VCaP (cell line): ENCODE data around the gene CEP152.

Experiments
- H3K27ac ChIP-seq: fragments of 450-650 bp; 2 replicates; pipeline ENCODE4 v1.5.1; 2017
- CTCF ChIP-seq: fragments of 450-650 bp; conservative IDR thresholded peaks from 2 replicates; pipeline ENCODE4 v1.5.1; 2017; ENCODE audit warnings: mild to moderate bottlenecking, moderate library complexity

The CEP152 gene

GRCh38 chr15:48774484-48774883, 36.4 kb downstream of the CEP152 start:
- no peak for TF ChIP-seq CTCF
- no peak overlapping the region for H3K27ac ChIP-seq

DNA sequence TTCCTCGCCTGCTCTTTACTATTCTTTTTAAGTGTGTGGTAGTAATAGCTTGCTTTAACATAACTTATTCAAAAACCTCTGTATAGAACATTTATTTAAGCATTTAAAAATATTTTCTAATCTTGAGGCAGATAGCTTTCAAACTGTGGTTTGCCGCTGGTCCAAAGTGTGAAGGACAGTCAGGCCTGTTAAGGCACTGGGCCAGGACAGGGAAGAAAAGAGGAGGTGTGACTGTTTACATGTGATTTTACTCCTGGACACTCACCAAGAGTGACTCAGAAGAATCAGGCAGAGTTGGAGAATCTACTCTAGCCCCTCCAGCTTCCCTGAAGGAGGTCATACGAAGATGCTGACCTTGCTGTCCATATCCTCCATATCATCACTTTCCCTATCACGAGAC, 44.7 kb downstream of the CEP152 start:
- H3K27ac ChIP-seq: no peak overlapping the region
- no peak for TF ChIP-seq CTCF

DNA sequence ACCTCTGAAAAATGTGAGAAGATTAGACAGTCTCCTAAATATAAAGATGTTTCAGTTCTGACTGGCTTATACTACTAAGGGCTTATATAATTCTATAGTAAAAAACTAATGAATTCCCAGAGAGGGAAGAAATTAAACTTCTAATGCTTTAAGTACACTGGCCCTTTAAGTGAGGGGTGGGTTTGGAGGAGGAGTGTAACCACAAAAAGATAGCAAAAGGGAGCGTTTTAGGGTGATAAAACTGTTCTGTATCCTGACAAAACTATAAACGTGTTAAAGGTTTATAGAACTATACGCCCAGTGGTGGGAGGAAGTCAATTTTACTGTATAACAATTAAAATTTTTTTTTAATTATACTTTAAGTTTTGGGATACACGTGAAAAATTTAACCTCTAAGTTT, 45.8 kb downstream of the CEP152 start:
- H3K27ac ChIP-seq: no peak overlapping the region
- no peak for TF ChIP-seq CTCF

DNA sequence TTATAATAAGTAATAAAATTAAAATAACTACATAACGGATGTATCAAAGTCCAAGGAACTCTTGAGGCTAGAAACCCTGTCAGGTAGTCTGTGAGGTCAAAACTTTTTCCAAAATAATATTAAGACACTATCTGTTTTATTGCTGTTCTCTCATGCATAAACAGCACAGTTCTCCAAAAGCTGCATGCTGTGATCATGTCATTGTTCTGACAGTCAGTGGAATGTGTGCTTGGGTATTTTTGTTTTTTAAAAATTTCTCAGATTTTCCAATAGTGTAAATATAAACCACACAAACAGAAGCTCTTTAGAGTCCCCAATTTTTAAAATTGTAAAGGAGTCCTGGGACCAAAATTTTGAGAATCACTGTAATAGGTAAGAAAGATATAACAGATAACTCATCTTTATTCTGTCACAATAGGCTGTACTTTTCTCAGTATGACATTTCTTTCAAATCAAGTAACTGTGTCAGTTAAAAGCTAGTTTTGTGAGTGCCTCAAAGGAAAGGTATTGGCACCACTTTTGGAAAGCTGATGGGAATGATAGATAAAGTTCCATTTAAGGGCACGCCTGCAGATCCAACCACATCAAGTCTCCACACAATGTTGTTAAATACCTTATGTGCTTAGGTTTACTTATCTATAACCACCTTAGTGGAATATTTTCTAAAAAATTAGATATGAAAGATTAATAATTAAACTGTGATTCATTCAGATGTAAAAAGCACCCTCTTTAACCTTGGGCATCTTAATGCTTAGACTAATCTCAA, 49.3 kb downstream of the CEP152 start:
- no peak for TF ChIP-seq CTCF
- H3K27ac ChIP-seq: no peak overlapping the region

- TF ChIP-seq CTCF: no peak
- no peak overlapping the region for H3K27ac ChIP-seq
Observed at GRCh38 chr15:48759921-48760320, 50.9 kb downstream of the CEP152 start.

GRCh38 chr15:48757661-48758060, 53.2 kb downstream of the CEP152 start:
- no peak overlapping the region for H3K27ac ChIP-seq
- no peak for TF ChIP-seq CTCF

GRCh38 chr15:48754011-48754410, 56.9 kb downstream of the CEP152 start:
- H3K27ac ChIP-seq: no peak overlapping the region
- TF ChIP-seq CTCF: no peak
